GM18508 (cell line): ENCODE measurements around the gene ANKRD6.
"Not testable (repeated sequence)": the region's sequence is repeated elsewhere in the genome, so short reads cannot be mapped to it uniquely, and the experiment has no call there.

ENCODE experiments used
- ATAC-seq: cut with Tn5 transposase; IDR thresholded peaks from one replicate; pipeline ENCODE4 v1.9.1; 2021; ENCODE audit warnings: moderate number of reproducible peaks; ENCODE audit not compliant: insufficient read depth, unreplicated experiment

Gene ANKRD6

GRCh38 chr6:89432875-89433251 lies at the start of gene ANKRD6:
TSS of gene ANKRD6 (plus strand) at chr6:89433152. CDS start at chr6:89566977, 133,825 bp downstream.
- ATAC-seq = no peak

DNA sequence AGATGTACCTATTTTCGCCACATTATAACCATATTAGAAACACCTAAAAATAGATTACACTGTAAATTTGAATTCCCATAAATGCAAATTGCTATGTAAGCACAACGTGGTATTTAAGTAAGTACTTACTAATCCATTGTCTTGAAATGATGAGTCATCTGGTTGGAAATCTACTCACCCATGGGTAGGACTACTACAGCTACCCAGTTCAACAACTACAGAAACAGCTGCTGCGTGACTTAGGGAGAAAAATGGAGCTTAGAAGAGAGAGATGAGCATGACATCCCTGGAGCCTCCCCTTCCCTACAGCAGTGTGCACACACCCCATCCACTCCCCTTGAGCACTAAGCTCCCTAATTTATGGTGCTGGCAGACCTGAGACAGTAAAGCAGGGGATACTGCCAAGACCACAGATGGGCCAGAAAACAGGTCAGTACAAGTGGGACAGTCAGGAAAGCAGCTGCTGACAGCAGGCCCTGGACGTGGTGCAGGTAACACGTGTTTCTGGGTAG lies 47.7 kb upstream of the ANKRD6 start:
- no peak for ATAC-seq

DNA sequence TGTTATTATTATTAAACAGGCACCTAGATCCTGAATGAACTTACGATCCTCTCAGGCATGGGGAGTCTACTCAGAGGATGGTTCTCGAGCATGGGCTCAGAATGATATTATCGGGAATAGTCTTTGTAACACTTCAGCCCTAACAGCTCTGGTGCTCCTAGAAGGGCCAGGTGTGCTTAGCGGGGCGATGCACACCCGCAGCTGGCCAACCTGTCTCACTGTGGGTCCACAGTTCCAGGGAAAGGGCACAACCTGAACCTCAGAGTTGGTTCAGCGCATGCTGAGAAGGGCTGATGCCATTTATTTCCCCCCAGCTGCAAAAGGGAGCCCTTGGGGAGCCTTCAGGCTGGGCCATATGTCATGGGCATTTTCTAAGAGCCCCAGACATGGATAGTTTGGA lies 47.1 kb upstream of the ANKRD6 start:
- ATAC-seq = no peak

DNA sequence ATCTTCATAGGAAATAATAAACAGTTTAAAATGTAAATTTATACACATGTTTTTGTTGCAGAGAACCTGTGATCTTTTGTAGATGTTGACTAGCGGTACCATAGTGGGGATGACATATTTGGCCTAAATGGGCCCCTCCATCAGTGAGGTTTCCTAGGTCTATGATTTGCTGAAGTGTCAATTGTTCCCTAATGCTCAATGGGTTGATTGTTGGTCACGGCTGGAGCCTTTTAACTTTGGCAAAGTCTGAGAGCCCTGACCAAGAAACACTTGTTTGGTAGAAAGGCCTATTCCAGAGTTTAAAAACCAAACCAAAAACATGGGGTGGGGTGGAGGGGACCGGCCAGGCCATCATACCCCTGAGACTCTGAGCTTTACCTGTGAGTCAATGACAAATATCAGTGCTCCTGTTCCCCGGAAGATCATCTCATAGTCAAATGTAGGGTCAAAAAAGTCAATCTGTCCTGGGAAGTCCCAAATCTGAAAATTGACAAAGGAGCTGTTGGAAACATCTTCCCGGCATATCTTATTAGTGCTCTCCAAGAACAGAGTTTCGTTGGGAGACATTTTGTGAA lies 45.9 kb upstream of the ANKRD6 start:
- peak; percentile 5 for ATAC-seq

DNA sequence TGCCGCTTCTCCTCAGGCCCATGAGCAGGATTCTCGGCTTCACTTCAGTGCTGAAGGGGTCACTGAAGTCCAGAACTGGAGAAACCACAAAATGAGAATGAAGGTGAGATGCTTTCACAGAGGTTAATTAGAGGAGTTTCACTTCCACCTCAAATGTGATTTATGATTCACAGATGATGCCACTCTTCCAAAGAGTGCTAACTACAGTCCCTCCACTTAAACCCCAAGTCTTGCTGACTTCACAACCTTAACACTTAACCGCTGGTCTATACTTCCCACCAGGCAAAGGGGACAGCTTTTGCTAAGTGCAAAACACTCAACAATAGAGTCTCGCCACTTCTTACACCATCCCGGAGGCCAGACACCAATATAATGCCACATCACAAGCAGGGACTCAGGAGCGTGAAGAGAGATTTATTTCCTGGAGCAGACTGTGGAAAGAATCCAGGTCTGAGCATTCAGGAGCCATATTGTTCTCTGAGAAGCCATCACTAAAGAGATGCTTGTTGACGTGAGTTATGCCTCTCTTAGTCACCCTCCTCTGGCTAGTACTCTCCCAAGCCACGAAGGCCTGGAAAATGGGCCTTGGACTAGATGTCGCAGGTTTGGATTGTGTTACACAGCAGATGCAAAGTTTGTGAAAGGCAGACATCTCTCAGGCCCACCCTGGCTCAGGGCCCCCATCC lies 45.3 kb upstream of the ANKRD6 start:
- ATAC-seq = peak; percentile 95

- no peak for ATAC-seq
Measured at GRCh38 chr6:89388846-89389245, 44.1 kb upstream of the ANKRD6 start.

DNA sequence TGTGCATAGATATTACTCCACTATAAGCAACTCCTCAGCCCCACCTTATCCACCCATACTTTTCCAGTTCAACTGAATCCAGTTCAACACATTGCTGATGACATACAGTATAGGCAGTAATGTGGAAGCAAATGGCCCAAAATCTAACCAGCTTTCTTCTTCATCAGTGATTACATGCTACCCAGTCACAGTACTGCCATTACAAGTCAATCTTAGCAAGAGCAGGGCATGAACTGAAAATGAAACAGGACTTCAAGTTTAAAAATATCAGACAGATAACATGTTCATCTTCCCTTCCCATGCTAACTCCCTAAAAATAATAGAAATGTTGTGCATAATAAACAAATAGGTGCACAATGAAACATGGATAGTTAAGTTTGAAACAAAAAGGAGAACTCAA lies 40.1 kb upstream of the ANKRD6 start:
- ATAC-seq = no peak

DNA sequence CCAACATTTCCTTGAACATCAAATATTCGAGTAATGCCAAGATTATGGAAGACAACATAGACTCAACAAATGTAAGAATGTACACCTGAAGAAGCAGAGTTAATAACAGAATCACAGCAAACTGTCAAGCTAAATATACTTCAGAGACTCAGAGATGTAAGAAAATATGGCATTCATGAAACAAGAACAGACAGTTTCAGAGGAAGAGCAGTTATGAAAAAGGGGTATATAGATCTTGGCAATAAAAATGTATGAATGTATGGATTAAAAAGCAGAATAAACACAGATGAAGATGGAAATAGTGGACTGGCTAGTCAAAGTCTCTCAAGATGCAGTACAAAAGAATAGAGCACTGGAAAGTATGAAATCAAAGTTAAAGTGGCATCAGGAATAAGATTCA lies 39.3 kb upstream of the ANKRD6 start:
- ATAC-seq = no peak

GRCh38 chr6:89397884-89398283 lies 35.1 kb upstream of the ANKRD6 start:
- not testable (repeated sequence) for ATAC-seq

DNA sequence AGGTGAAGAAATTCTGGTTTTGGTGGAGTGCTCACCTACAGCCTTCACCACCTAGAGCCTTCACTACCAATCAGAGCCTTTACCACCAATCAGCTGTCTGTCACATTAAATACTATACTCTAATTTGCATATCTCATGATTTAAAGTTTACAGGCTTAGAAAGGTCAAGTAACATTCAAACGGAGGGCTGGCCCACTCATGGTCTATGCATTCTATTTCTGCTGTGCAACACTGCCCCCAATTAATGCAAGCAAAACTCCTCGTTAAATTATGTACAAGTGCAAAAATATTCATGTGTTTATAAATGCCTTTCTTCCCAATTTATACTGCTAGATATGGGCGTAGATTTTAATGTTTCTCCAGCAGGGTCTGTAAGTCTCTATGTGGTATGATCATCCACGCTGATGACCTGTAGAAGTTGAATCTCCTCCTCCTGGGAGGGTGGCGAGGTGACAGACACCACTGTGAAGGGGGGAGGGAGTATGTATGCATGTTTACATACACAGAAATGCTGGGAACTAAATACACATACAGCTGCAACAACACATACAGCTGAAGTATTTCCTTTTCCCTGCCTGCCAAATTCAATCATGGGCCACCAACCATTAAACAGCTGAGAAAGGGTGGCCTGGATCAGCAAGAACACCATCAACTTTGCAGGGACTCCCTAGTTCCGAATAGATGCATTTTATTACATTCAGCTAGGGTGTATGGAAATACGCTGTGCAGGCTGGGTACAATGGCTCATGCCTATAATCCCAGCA lies 34.0 kb upstream of the ANKRD6 start:
- ATAC-seq = no peak

DNA sequence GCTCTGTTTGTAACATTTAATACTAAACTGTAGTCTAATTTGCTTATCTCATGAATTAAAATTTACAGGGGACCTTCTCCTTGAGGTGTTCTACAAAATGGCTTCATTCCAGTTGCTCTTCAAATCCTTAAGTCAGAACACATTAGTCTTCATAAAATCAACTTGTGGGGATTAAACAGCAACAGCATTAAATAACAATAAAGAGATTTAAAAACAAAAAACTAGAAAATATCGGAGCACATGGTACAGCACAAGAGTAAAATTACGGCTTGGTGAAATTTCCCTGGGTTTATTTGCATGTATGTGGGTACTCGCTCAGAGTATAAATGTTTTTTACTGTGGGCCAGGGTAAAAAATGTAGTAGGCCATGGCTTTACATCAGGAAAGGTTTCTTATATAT lies 32.9 kb upstream of the ANKRD6 start:
- no peak for ATAC-seq

DNA sequence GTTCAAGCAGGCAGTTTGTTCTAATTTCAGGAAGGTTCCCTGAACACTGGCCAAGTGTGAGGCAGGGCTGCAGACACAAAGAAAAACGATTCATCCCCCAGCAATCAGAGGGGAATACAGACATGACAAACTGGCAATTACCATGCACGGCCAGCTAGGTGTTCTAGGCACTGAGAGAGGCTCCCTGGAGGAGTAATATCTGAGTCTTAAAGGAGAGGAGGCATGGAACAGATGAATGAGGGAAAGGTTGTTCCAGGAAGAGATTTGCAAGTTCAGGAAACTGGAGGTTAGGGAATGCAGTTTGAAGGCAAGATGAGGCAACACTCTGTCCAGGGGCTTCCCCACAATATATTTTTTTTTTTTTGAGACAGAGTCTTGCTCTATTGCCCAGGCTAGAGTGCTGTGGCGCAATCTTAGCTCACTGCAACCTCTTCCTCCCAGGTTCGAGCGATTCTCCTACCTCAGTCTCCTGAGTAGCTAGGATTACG lies 32.0 kb upstream of the ANKRD6 start:
- no peak for ATAC-seq

DNA sequence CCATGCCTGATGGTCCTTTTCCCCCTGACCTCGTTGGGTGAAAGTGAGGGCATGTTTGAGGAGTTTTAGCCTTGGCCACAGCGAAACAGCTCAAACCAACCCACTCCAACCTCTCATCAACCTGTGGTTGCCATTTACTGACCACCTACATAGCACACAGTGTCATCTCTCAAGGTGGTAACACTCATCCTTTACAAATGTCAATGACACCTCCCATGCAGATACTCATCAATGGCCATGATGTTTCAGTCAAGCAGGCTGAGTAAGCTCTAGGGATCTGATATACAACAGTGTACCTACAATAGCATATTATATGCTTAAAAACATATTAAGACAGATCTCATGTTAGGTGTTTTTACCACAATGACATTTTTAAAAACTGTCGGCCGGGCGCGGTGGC lies 30.2 kb upstream of the ANKRD6 start:
- ATAC-seq = no peak

- ATAC-seq = no peak
Measured at GRCh38 chr6:89404512-89404911, 28.4 kb upstream of the ANKRD6 start.

DNA sequence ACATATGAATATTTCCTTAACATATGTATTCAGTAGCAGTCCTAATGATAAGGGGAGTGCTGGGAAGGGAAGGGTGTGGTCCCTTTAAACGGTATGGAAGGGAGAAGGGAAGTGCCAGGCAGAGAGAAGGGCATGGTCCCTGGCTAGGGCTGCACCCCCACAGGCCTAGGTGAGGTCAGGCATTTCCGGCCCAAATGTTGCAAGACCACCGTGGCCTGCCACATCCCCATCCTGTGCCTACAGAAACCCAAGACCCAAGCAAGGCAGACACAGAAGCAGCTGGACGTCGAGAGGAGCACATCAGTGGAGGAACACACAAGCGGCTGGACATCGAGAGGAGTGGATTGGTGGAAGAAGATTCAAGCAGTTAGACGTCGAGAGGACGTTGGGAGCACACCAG lies 26.8 kb upstream of the ANKRD6 start:
- ATAC-seq = no peak

GRCh38 chr6:89409461-89410035 lies 23.4 kb upstream of the ANKRD6 start:
- ATAC-seq = no peak

DNA sequence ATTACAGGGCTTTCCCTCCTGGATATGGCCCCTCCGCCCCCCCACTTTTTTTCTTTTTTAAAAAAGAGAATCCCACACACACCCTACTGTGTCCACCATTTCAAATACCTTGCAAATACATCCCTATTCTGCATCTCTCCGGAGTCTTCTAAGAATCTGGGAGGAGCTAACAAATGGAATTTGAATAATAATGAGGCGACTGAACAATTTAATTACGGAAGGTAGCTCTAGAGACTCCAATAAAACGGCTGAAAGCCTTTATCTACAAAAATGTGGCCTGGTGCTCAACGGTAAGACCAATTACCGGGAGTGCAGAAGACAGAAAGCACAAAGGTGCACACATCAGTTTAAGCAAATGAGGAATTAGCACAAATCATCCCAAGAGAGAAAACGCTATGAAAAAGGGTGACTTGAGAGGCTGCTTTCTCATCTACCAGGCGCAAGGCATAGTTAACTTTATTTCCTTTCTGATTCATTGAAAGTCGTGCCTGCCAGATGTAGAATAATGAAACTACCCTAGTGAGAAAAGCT lies 22.7 kb upstream of the ANKRD6 start:
- ATAC-seq = no peak

DNA sequence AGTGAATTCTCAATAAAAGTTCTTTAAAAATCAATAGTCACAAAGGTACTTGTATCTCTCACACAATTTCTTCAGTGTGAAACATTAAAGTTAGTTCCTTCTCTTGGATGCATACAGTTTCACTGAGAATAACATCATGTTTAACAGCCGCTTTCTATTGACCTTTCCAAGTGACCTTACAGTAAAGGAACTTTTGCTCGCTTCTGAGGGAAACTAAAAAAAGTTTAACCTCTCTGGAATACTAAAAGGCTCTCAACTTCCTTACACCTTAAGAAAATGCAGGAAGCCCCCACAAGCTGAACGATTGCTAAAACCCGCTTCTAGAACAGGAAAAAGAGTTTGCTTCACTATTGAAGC lies 22.2 kb upstream of the ANKRD6 start:
- ATAC-seq = no peak

GRCh38 chr6:89411145-89412070 lies 21.5 kb upstream of the ANKRD6 start:
- peak; percentile 18 for ATAC-seq
